Sigmoid colon (tissue), 4 donors: ENCODE results near the gene UBAC1.

Experiments used
- CTCF ChIP-seq, 4 experiments: fragments of 450-650 bp in 3 of 4; fragments of 200-600 bp in 1 of 4; IDR thresholded peaks; one replicate each; pipeline ENCODE4 v1.5.1; 2016 to 2019; ENCODE audit warnings: antibody characterized with exemption in 4 of 4, mild to moderate bottlenecking in 3 of 4, moderate library complexity in 2 of 4
- EP300 ChIP-seq, 4 donors: sonication (generic); formaldehyde crosslinking; IDR thresholded peaks; one replicate each; pipeline ENCODE4 v1.6.1; 2017; ENCODE audit warnings: antibody characterized with exemption in 4 of 4

GRCh38 chr9:135971111-135971766 is 10.1 kb upstream of the UBAC1 start:
- TF ChIP-seq CTCF (IDR thresholded peaks at IDR 0.05) (no peak), EP300 (IDR thresholded peaks at IDR 0.05) (no peak)
